ENCODE data around the gene SLC40A1. TPM values are rescaled to one million over a fixed set of nuclear protein-coding genes. Genes with fewer than 3 reads are reported as not detected.
A peak's percentile ranks its signal among the peaks of the same experiment; 100 is the strongest.

SLC40A1 gene
- total and polyA plus RNA-seq, 2 of the 13 experiments (the other 11 are each of a cell fraction or from before 2014, with no cell fraction given) = 10.6 to 24.9 TPM

GRCh38 chr2:189580658-189581353 lies at the start of gene SLC40A1 (continued):
- 0 out of 2 replicates have a peak, but pooled peaks have one; percentile 72 for TF ChIP-seq HDAC6 (IDR thresholded peaks at IDR 0.05; ENCODE audit: low read depth, low read length)
- TF ChIP-seq ZNF570 (CRISPR knock-in tag; IDR thresholded peaks at IDR 0.05; ENCODE audit: borderline replicate concordance) = 0 out of 2 replicates have a peak, but pooled peaks have one; percentile 84
- peak; percentile 98 for TF ChIP-seq PRDM15 (CRISPR knock-in tag; IDR thresholded peaks at IDR 0.05)
- no peak for TF ChIP-seq ZNF17 (CRISPR knock-in tag; IDR thresholded peaks at IDR 0.05)
- 0 out of 2 replicates have a peak, but pooled peaks have one; percentile 30 for TF ChIP-seq FOXO4 (CRISPR knock-in tag; conservative IDR thresholded peaks at IDR 0.05)
- peak; percentile 59 for TF ChIP-seq THAP11 (CRISPR knock-in tag; IDR thresholded peaks at IDR 0.05)
- peak; percentile 75 for TF ChIP-seq TFDP1 (CRISPR knock-in tag; IDR thresholded peaks at IDR 0.05; ENCODE audit: borderline replicate concordance)
- TF ChIP-seq ZHX1 (CRISPR knock-in tag; IDR thresholded peaks at IDR 0.05; ENCODE audit: low read depth) = peak; percentile 82; the same call in 1 of the 2 replicates
- 0 out of 2 replicates have a peak, but pooled peaks have one; percentile 63 for TF ChIP-seq ZNF468 (CRISPR knock-in tag; IDR thresholded peaks at IDR 0.05)
- TF ChIP-seq SRSF1 (optimal IDR thresholded peaks at IDR 0.05; ENCODE audit: low read depth, low read length) = peak; percentile 29
- TF ChIP-seq ZKSCAN8 (CRISPR knock-in tag; IDR thresholded peaks at IDR 0.05; ENCODE audit: borderline replicate concordance) = 0 out of 2 replicates have a peak, but pooled peaks have one; percentile 31
- no peak for TF ChIP-seq FOSL1 (CRISPR knock-in tag; IDR thresholded peaks at IDR 0.05; ENCODE audit: borderline replicate concordance)
- no peak for TF ChIP-seq PREB (CRISPR knock-in tag; IDR thresholded peaks at IDR 0.05)
- TF ChIP-seq DMTF1 (CRISPR knock-in tag; IDR thresholded peaks at IDR 0.05) = no peak
- TF ChIP-seq ZNF83 (CRISPR knock-in tag; IDR thresholded peaks at IDR 0.05; ENCODE audit: borderline replicate concordance) = no peak
